Esophagus muscularis mucosa (tissue), 3 donors: ENCODE results near the gene MARCKSL1.

Source experiments
- CTCF ChIP-seq, 3 experiments: fragments of 200-600 bp in 2 of 3; fragments of 450-650 bp in 1 of 3; sonication (generic) in 2 of 3; IDR thresholded peaks; one replicate each; pipeline ENCODE4 v1.5.1; 2017 to 2019; ENCODE audit warnings: antibody characterized with exemption in 3 of 3, mild to moderate bottlenecking in 2 of 3, moderate library complexity in 1 of 3
- POLR2A ChIP-seq: fragments of 450-650 bp; IDR thresholded peaks from one replicate; pipeline ENCODE4 v1.6.1; 2017; ENCODE audit warnings: antibody characterized with exemption, moderate library complexity, mild to moderate bottlenecking, low read depth
- POLR2AphosphoS5 ChIP-seq, 2 donors: sonication (generic); formaldehyde crosslinking; IDR thresholded peaks; one replicate each; pipeline ENCODE4 v1.6.1; 2017; ENCODE audit warnings: antibody characterized with exemption in 2 of 2

- no peak for TF ChIP-seq CTCF (IDR thresholded peaks at IDR 0.05)
- no peak for TF ChIP-seq POLR2A
- no peak for TF ChIP-seq POLR2AphosphoS5 (IDR thresholded peaks at IDR 0.05)
Measured at GRCh38 chr1:32352831-32353383, 16.9 kb upstream of the MARCKSL1 start.
